GM21825 (cell line): ENCODE results near the gene TF.
"Not testable (repeated sequence)": the region's sequence is repeated elsewhere in the genome, so short reads cannot be mapped to it uniquely, and the experiment has no call there.

Experiments used
- ATAC-seq: cut with Tn5 transposase; IDR thresholded peaks from one replicate; pipeline ENCODE4 v1.9.1; 2021; ENCODE audit warnings: mild to moderate bottlenecking, moderate library complexity; ENCODE audit not compliant: unreplicated experiment

Gene TF

GRCh38 chr3:133763797-133764683, 17.8 kb downstream of the TF start:
- ATAC-seq: no peak

GRCh38 chr3:133765256-133765655, 19.1 kb downstream of the TF start:
- no peak for ATAC-seq

DNA sequence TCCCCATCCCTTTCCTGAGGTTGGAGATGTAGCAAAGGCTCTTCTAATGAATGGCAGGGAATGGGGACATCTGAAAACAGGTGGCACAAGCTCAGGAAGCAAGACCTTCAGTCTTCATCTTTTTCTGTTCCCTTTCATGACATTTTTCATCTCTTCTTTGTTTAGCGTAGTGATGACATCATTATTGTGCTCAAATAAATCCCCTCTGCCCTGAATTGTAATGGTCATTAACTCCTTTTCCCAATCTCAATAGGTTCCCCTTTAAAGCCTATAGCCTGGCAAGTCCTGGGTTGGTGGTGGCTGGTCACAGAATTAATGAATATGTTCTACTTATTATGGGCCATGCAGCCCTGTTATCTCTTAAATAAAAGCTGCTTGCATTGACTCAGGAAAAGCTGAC, 21.4 kb downstream of the TF start:
- no peak for ATAC-seq

DNA sequence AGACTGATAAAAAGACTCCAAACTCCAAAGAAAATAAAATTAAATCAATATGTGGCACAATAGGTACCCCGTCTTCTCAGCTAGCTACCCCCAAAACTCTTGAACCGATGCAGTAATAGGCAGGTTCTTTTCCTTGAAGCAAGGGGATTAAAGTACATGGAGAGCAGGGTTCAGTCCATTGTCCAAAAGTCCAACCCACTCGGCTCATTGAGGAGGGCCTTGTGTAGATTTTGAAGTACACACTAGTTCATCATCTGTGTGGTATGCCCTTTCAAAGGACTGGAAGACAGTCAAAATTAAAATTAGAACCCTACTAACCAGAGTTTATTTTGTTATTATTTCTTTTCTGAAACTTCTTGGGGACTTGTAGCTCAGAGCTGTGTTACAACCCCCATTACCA, 23.3 kb downstream of the TF start:
- no peak for ATAC-seq

DNA sequence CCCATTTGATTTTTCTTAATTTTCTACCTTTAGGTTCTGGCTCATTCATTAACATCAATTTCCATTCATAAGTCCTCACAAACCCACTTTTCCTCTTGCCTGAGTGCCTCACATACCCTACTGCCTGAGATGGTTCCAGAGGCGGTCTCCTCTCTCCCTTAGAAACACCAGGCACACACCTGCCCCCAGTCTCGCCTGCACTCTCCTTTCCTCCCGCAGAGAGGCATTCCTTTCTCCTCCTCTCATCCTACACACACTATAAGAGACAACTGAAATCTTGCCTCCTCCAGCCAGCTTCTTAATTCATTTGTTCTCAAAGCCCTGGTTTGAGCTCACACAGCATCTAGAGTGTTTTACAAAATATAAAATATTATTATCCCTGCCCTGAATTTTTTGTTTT, 27.5 kb downstream of the TF start:
- ATAC-seq: no peak

DNA sequence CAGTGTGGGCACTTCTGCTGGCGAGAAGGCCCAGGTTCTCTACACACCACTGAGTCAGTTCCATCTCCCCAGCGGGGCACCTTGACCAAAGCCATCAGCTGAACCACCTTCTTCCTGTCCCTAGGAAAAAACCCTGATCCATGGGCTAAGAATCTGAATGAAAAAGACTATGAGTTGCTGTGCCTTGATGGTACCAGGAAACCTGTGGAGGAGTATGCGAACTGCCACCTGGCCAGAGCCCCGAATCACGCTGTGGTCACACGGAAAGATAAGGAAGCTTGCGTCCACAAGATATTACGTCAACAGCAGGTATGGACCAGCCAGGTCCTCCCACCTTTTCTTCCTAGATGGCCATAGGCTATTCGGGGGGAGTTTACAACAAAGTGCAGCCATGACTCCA, 29.1 kb downstream of the TF start:
- ATAC-seq: no peak

GRCh38 chr3:133775835-133776234, 29.6 kb downstream of the TF start:
- ATAC-seq: no peak

DNA sequence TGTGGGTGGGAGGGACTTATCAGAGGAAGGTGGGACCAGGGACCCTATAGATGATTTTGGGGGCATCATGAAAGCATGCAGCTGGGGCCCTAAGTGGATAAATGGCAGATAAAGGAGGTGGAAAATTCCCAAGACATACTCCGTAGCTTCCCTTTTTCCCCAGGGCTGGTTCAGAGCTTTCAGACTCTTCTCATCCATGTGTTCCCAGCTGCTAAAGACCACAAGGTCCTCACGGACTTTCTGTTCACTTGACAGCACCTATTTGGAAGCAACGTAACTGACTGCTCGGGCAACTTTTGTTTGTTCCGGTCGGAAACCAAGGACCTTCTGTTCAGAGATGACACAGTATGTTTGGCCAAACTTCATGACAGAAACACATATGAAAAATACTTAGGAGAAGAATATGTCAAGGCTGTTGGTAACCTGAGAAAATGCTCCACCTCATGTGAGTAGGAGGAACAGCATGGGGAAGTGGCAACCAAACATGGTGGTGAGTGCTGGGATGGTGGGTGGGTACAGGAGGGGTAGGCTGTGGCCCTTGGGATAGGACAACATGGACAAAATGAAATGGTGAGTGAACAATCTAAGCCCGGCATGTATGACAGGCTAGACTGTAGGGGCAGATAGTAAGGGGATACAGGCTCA, 30.7 kb downstream of the TF start:
- ATAC-seq: no peak

GRCh38 chr3:133777807-133778568, 31.8 kb downstream of the TF start:
- no peak for ATAC-seq

DNA sequence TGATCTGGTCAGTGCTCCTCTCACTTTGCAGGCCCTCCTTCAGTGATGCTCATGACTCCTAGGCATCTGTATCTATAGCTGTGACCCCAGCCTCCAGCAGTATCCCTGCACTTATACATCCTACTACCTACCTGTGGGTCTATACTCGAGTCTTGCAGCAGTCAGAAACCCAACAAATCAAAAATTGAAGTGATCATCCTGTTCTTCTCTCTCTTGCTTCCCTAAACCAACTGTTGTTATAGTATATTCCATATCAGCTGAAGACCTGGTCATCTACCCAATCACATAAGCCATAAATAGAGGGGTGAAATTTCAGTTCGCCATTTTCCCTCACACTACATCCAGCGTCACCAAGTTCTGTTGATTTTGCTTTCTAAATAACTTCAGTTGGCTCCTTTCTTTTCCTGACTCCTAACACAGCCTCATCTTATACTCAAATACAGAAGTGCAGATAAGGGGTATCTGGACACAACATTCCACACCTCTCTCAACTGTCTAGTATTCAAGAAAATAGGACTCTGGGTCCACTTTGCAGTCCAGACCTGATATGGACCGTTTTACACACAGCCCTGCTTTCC, 33.5 kb downstream of the TF start:
- ATAC-seq: no peak

- ATAC-seq: not testable (repeated sequence)
Measured at GRCh38 chr3:133780756-133781155, 34.6 kb downstream of the TF start.

GRCh38 chr3:133781570-133781969, 35.4 kb downstream of the TF start:
- no peak for ATAC-seq

DNA sequence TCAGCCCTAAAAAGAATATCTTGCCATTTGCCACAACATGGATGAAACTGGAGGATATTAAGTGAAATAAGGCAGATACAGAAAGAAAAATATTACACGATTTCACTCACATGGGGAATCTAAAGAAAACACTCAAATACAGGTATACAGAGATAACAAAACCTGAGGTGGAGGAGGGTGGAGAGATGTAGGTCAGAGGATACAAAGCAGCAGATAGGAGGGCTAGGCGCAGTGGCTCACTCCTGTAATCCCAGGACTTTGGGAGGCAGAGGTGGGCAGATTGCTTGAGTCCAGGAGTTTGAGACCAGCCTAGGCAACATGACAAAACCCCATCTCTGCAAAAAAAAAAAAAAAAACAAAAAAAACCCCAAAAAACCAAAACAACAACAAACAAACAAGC, 36.3 kb downstream of the TF start:
- ATAC-seq: no peak

- no peak for ATAC-seq
Measured at GRCh38 chr3:133783762-133784161, 37.6 kb downstream of the TF start.

DNA sequence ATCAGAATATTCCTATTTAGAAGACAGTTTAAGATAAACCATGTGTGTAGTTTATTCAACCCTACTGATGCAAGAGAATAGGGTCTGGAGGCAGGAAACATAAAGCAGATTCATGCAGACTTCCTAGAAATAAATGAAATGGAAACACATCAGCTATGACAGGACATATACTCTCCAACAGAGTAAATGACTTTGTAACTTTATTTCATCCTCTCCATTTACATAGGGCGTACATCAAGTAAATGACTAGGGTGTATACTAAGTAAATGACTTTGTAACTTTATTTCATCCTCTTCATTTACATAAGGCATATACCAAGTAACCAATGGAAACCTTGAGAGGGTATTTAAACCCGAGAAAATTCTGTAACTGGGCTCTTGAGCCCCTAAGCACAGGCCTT, 41.8 kb downstream of the TF start:
- no peak for ATAC-seq

GRCh38 chr3:133792171-133792763, 46.1 kb downstream of the TF start:
- no peak for ATAC-seq

GRCh38 chr3:133797396-133798105, 51.4 kb downstream of the TF start:
- ATAC-seq: no peak

GRCh38 chr3:133799794-133800585, 53.8 kb downstream of the TF start:
- ATAC-seq: no peak

DNA sequence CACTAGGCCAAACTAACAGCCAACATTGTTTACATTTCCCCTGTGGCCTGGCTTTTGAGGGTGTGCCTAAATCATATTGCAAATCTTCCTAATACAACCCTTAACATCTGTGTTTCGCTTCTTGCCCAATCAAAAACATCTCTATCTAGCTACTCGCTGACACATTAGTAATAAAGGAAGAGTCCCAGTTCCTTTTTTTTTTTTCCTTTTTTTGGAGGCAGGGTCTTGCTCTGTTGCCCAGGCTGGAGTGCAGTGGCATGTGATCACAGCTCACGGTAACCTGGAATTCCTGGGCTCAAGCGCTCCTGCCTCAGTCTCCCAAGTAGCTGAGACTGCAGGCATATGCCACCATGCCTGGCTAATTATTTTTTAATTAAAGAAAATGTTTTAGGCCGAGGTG, 57.3 kb downstream of the TF start:
- ATAC-seq: no peak

- no peak for ATAC-seq
Measured at GRCh38 chr3:133804896-133805295, 58.7 kb downstream of the TF start.
